Activated CD4-positive, alpha-beta T cell treated with anti-CD3 and anti-CD28 coated beads, Interleukin-2, amount 10 ng/mL, durations not matched to agents 24 days and 14 days (primary cell): Measurements from ENCODE around the gene RNASET2. TPM values are rescaled to one million over a fixed set of nuclear protein-coding genes. Genes with fewer than 3 reads are reported as not detected.
"Not testable (repeated sequence)": the region's sequence is repeated elsewhere in the genome, so short reads cannot be mapped to it uniquely, and the experiment has no call there.

Source experiments
- DNase-seq: peaks from one replicate; pipeline ENCODE4 v3.0.0; 2022
- H3K27ac Mint-ChIP-seq: one replicate; pipeline ENCODE4 v1.8.0; 2022; ENCODE audit warnings: mild to moderate bottlenecking, mixed read lengths
- H3K27me3 Mint-ChIP-seq: one replicate; pipeline ENCODE4 v1.8.0; 2022; ENCODE audit warnings: mixed read lengths
- H3K36me3 Mint-ChIP-seq: one replicate; pipeline ENCODE4 v1.8.0; 2022; ENCODE audit warnings: low read depth, mild to moderate bottlenecking, mixed read lengths
- H3K4me1 Mint-ChIP-seq: one replicate; pipeline ENCODE4 v1.8.0; 2021; ENCODE audit warnings: mixed read lengths
- H3K4me3 Mint-ChIP-seq: one replicate; pipeline ENCODE4 v1.8.0; 2022; ENCODE audit warnings: mild to moderate bottlenecking, moderate library complexity, mixed read lengths
- H3K9me3 Mint-ChIP-seq: one replicate; pipeline ENCODE4 v1.8.0; 2021; ENCODE audit warnings: mixed read lengths
- intact Hi-C: fragments of 100-400 bp; cut with micrococcal nuclease; formaldehyde crosslinking; loops from one replicate; pipeline ENCODE4 v1.15.1; 2023
- total RNA-seq: library from RNA; stranded (reverse); gene quantifications from 2 replicates; pipeline ENCODE4 v1.2.3, GENCODE V29; 2022

Gene RNASET2
- total RNA-seq, 1 donor from 2014 or later: 93.3 TPM

GRCh38 chr6:166925141-166925996 is 31.0 kb downstream of the RNASET2 start:
- Mint-ChIP-seq H3K27me3 (no peaks in the 10 kb centered on the region), H3K9me3 (no peaks in the 10 kb centered on the region), H3K27ac (peak overlapping the region; percentile 78), H3K4me3 (no peak overlapping the region), H3K36me3 (peaks cover 33% of the 10 kb centered on the region), H3K4me1 (peaks cover 2% of the 10 kb centered on the region)
- intact Hi-C loops: no loop called here
- no peak for DNase-seq

- peaks cover 2% of the 10 kb centered on the region for H3K4me1 Mint-ChIP-seq
- H3K36me3 Mint-ChIP-seq: peaks cover 30% of the 10 kb centered on the region
- no peaks in the 10 kb centered on the region for H3K9me3 Mint-ChIP-seq
- no peak overlapping the region for H3K27ac Mint-ChIP-seq
- no peak for DNase-seq
- intact Hi-C loops: no loop called here
- no peaks in the 10 kb centered on the region for H3K27me3 Mint-ChIP-seq
- no peak overlapping the region for H3K4me3 Mint-ChIP-seq
Measured at GRCh38 chr6:166924531-166924930, 31.8 kb downstream of the RNASET2 start.

- H3K4me3 Mint-ChIP-seq: no peak overlapping the region
- intact Hi-C loops: no loop called here
- no peak for DNase-seq
- H3K4me1 Mint-ChIP-seq: peaks cover 2% of the 10 kb centered on the region
- H3K27me3 Mint-ChIP-seq: no peaks in the 10 kb centered on the region
- H3K27ac Mint-ChIP-seq: no peak overlapping the region
- no peaks in the 10 kb centered on the region for H3K9me3 Mint-ChIP-seq
- H3K36me3 Mint-ChIP-seq: peaks cover 20% of the 10 kb centered on the region
Measured at GRCh38 chr6:166922937-166923336, 33.4 kb downstream of the RNASET2 start.

GRCh38 chr6:166921570-166921969 is 34.8 kb downstream of the RNASET2 start:
- Mint-ChIP-seq H3K27ac (no peak overlapping the region), H3K36me3 (peaks cover 11% of the 10 kb centered on the region), H3K9me3 (no peaks in the 10 kb centered on the region), H3K27me3 (no peaks in the 10 kb centered on the region), H3K4me1 (peaks cover 2% of the 10 kb centered on the region), H3K4me3 (no peak overlapping the region)
- DNase-seq: no peak
- intact Hi-C loops: no loop called here

GRCh38 chr6:166916824-166917223 is 39.5 kb downstream of the RNASET2 start:
- Mint-ChIP-seq H3K27ac (no peak overlapping the region), H3K27me3 (no peaks in the 10 kb centered on the region), H3K36me3 (peaks cover 10% of the 10 kb centered on the region), H3K4me3 (no peak overlapping the region), H3K9me3 (peaks cover 4% of the 10 kb centered on the region), H3K4me1 (no peaks in the 10 kb centered on the region)
- no peak for DNase-seq
- intact Hi-C loops: no loop called here

GRCh38 chr6:166915484-166915883 is 40.9 kb downstream of the RNASET2 start:
- H3K4me3 Mint-ChIP-seq, H3K27ac Mint-ChIP-seq, DNase-seq, H3K27me3 Mint-ChIP-seq, H3K9me3 Mint-ChIP-seq, intact Hi-C loops, H3K4me1 Mint-ChIP-seq: not testable (repeated sequence)
- peaks cover 12% of the 10 kb centered on the region for H3K36me3 Mint-ChIP-seq

DNA sequence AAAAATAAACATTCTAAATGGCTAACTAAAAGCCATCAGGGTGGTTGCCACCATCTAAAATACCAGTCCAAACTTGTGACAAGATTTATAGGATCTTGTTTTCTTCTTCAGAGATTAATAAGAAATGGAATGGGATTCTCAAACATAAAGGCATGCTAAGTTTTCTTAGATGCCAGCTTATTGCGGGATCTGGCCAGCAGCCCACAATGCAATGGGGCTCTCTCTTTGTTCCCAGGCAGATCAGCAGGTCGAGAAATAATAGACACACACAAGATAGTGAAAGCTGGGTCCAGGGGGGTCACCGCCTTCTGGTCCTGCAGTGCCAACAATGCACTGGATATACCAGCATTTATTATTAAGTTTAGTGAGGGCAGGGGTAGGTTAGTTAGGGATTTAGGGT is 41.4 kb downstream of the RNASET2 start:
- intact Hi-C loops: loop anchor here (5.0 kb wide), 1 partner anchor 37 kb away; no protein-coding TSS in a partner anchor
- H3K27me3 Mint-ChIP-seq, H3K4me3 Mint-ChIP-seq, H3K27ac Mint-ChIP-seq, H3K9me3 Mint-ChIP-seq, DNase-seq: not testable (repeated sequence)
- Mint-ChIP-seq H3K4me1 (peaks cover 13% of the 10 kb centered on the region), H3K36me3 (peaks cover 10% of the 10 kb centered on the region)

- intact Hi-C loops: loop anchor here (5.0 kb wide), 1 partner anchor 41 kb away; no protein-coding TSS in a partner anchor
- H3K27me3 Mint-ChIP-seq: no peaks in the 10 kb centered on the region
- H3K9me3 Mint-ChIP-seq: peaks cover 8% of the 10 kb centered on the region
- peaks cover 39% of the 10 kb centered on the region for H3K4me1 Mint-ChIP-seq
- H3K4me3 Mint-ChIP-seq: peak overlapping the region; percentile 2
- H3K36me3 Mint-ChIP-seq: peaks cover 10% of the 10 kb centered on the region
- no peak for DNase-seq
- H3K27ac Mint-ChIP-seq: peak overlapping the region; percentile 63
Measured at GRCh38 chr6:166911248-166911677, 45.1 kb downstream of the RNASET2 start.

GRCh38 chr6:166910601-166911000 is 45.7 kb downstream of the RNASET2 start:
- intact Hi-C loops: loop anchor here (5.0 kb wide), 1 partner anchor 42 kb away; no protein-coding TSS in a partner anchor
- no peak overlapping the region for H3K4me3 Mint-ChIP-seq
- no peak for DNase-seq
- H3K4me1 Mint-ChIP-seq: peaks cover 40% of the 10 kb centered on the region
- no peaks in the 10 kb centered on the region for H3K27me3 Mint-ChIP-seq
- peak overlapping the region; percentile 34 for H3K27ac Mint-ChIP-seq
- peaks cover 10% of the 10 kb centered on the region for H3K36me3 Mint-ChIP-seq
- peaks cover 8% of the 10 kb centered on the region for H3K9me3 Mint-ChIP-seq

DNA sequence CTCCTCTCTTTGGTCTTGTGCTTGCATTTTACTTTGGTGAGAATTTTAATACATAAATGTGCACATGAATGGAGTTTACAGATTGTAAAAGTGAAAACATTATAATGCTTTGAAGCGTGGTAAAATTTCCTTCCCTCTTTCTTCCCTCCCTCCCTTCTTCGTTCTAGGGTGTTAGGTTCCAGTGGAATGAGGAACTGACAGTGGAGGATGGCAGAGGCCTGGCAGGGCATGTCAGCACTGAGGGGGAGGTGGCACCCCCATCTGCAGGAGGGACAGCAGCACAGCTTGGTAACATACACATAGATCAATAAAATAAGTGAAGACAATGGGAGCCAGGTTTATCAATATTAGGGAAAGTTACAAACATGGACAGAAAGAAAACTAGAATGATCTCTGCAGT is 47.5 kb downstream of the RNASET2 start:
- no peak overlapping the region for H3K27ac Mint-ChIP-seq
- intact Hi-C loops: no loop called here
- H3K27me3 Mint-ChIP-seq: no peaks in the 10 kb centered on the region
- no peak for DNase-seq
- H3K9me3 Mint-ChIP-seq: peaks cover 4% of the 10 kb centered on the region
- H3K4me1 Mint-ChIP-seq: peaks cover 42% of the 10 kb centered on the region
- H3K36me3 Mint-ChIP-seq: peaks cover 4% of the 10 kb centered on the region
- no peak overlapping the region for H3K4me3 Mint-ChIP-seq

- H3K9me3 Mint-ChIP-seq: peaks cover 4% of the 10 kb centered on the region
- peaks cover 4% of the 10 kb centered on the region for H3K36me3 Mint-ChIP-seq
- intact Hi-C loops: no loop called here
- H3K4me1 Mint-ChIP-seq: peaks cover 42% of the 10 kb centered on the region
- no peaks in the 10 kb centered on the region for H3K27me3 Mint-ChIP-seq
- H3K4me3 Mint-ChIP-seq: peak overlapping the region; percentile 50
- DNase-seq: no peak
- peak overlapping the region; percentile 38 for H3K27ac Mint-ChIP-seq
Measured at GRCh38 chr6:166907871-166908806, 48.2 kb downstream of the RNASET2 start.

DNA sequence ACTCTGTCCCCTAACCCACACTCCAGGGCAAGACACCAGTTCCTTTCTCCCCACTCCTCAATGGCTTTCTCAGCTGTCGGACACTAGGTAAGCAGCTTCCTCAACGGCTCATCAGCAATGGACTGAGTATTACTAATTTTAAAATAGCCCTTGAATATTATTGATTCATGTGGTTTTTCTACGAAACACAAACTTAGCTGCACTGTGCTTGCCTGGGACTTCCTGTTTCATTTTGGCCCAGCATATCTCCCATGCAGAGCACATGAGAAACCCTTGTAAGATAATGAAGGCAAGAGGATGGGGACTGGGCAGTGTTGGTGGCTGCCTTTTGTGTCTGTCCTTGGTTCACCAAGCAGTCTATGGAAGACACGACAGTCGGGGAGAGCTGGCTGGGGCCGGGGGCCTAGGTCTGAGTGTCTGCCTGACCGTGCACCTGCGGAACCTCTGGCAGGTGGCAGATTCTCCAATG is 48.9 kb downstream of the RNASET2 start:
- H3K4me3 Mint-ChIP-seq: peak overlapping the region; percentile 50
- peaks cover 4% of the 10 kb centered on the region for H3K36me3 Mint-ChIP-seq
- peak overlapping the region; percentile 38 for H3K27ac Mint-ChIP-seq
- H3K4me1 Mint-ChIP-seq: peaks cover 42% of the 10 kb centered on the region
- intact Hi-C loops: no loop called here
- DNase-seq: peak; percentile 74
- peaks cover 4% of the 10 kb centered on the region for H3K9me3 Mint-ChIP-seq
- no peaks in the 10 kb centered on the region for H3K27me3 Mint-ChIP-seq

DNA sequence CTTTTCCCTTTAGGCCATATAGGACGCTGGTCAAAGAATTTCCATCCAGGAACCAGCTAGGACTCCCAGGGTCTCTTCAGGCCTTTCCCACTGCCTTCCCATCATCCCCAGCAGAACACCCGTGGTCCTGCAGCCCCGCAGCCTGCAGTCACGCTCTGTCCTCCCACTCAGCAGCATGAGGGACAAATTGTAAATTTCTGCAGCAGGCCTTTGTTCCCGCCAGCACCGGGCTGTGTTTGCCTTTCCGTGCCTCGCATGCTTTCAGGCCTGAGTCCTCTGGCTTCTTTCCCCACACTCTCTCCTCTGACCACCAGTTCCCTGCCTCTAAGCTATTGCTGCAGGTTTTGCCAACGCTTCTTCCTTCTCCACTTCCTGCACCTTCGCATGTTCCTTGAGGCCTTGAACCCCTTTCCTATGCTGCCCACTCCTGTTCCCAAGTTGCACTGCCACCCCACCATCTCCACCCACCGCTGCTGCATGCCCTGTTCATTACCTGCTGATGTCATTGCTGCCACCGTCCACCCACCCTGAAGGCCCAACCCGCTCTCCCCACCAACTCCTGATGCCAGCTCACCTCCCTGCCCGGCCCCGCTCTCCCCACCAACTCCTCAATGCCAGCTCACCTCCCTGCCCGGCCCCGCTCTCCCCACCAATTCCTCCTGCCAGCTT is 49.8 kb downstream of the RNASET2 start:
- Mint-ChIP-seq H3K4me3 (no peak overlapping the region), H3K4me1 (peaks cover 41% of the 10 kb centered on the region), H3K27me3 (no peaks in the 10 kb centered on the region), H3K36me3 (peaks cover 4% of the 10 kb centered on the region), H3K9me3 (peaks cover 4% of the 10 kb centered on the region), H3K27ac (no peak overlapping the region)
- peak; percentile 43 for DNase-seq
- intact Hi-C loops: no loop called here
